ENCODE results near the gene ATP8B1.

DNA sequence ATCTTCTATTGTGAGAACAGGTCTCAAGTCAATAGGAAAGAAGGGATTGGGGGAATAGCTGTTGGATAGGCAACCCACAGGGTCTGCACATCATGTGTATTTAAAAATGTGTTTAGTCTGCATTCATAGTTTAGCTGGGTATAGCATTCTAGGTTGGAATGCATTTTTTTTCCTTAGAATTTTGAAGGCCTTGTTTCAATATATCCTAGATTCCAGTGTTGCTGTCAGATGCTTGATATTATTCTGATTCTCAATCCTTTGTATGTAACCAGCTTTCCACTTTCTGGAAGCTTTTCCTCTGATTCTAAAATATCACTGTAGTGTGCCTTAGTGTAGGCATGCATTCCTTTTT lies 9.0 kb upstream of the ATP8B1 start:
- TF ChIP-seq, protein P1, sequence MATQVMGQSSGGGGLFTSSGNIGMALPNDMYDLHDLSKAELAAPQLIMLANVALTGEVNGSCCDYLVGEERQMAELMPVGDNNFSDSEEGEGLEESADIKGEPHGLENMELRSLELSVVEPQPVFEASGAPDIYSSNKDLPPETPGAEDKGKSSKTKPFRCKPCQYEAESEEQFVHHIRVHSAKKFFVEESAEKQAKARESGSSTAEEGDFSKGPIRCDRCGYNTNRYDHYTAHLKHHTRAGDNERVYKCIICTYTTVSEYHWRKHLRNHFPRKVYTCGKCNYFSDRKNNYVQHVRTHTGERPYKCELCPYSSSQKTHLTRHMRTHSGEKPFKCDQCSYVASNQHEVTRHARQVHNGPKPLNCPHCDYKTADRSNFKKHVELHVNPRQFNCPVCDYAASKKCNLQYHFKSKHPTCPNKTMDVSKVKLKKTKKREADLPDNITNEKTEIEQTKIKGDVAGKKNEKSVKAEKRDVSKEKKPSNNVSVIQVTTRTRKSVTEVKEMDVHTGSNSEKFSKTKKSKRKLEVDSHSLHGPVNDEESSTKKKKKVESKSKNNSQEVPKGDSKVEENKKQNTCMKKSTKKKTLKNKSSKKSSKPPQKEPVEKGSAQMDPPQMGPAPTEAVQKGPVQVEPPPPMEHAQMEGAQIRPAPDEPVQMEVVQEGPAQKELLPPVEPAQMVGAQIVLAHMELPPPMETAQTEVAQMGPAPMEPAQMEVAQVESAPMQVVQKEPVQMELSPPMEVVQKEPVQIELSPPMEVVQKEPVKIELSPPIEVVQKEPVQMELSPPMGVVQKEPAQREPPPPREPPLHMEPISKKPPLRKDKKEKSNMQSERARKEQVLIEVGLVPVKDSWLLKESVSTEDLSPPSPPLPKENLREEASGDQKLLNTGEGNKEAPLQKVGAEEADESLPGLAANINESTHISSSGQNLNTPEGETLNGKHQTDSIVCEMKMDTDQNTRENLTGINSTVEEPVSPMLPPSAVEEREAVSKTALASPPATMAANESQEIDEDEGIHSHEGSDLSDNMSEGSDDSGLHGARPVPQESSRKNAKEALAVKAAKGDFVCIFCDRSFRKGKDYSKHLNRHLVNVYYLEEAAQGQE (IDR thresholded peaks at IDR 0.05; ENCODE audit: low read depth) = no peak
- TF ChIP-seq TEAD4 (IDR thresholded peaks at IDR 0.05) (no peak), CEBPB (IDR thresholded peaks at IDR 0.05) (no peak), TAF1 (IDR thresholded peaks at IDR 0.05; ENCODE audit: low read depth) (no peak), EP300 (IDR thresholded peaks at IDR 0.05; ENCODE audit: borderline replicate concordance) (no peak), TCF12 (IDR thresholded peaks at IDR 0.05; ENCODE audit: low read depth) (no peak), FOXM1 (IDR thresholded peaks at IDR 0.05; ENCODE audit: borderline replicate concordance, low read depth) (no peak), NFIC (IDR thresholded peaks at IDR 0.05) (no peak), RAD21 (IDR thresholded peaks at IDR 0.05; ENCODE audit: low read depth) (no peak), CREB1 (IDR thresholded peaks at IDR 0.05; ENCODE audit: low read depth) (no peak), YY1 (IDR thresholded peaks at IDR 0.05; ENCODE audit: low read depth) (no peak)
- TF ChIP-seq, protein P2, sequence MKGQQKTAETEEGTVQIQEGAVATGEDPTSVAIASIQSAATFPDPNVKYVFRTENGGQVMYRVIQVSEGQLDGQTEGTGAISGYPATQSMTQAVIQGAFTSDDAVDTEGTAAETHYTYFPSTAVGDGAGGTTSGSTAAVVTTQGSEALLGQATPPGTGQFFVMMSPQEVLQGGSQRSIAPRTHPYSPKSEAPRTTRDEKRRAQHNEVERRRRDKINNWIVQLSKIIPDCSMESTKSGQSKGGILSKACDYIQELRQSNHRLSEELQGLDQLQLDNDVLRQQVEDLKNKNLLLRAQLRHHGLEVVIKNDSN (IDR thresholded peaks at IDR 0.05) = no peak
- TF ChIP-seq, protein P3, sequence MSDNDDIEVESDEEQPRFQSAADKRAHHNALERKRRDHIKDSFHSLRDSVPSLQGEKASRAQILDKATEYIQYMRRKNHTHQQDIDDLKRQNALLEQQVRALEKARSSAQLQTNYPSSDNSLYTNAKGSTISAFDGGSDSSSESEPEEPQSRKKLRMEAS (IDR thresholded peaks at IDR 0.05) = no peak

Data from Ishikawa (cell line).